Renal cortex interstitium (tissue), 15 donors: ENCODE measurements around the gene GAL3ST1. TPM values are rescaled to one million over a fixed set of nuclear protein-coding genes. Genes with fewer than 3 reads are reported as not detected.
"Not testable (repeated sequence)": the region's sequence is repeated elsewhere in the genome, so short reads cannot be mapped to it uniquely, and the experiment has no call there.

Experiments used
- DNase-seq, 11 donors: peaks; one replicate each; pipeline ENCODE4 v3.0.0-alpha.2; 2013; ENCODE audit warnings: low read depth in 9 of 11, low spot score in 4 of 11; ENCODE audit errors: extremely low read depth in 1 of 11
- long read RNA-seq, 16 experiments: transcript quantifications; one replicate each; lab custom pipeline, GENCODE V29; 2026
- polyA plus RNA-seq, 3 donors: library from polyadenylated mRNA; unstranded; fragments of 120-200 nt; gene quantifications; one replicate each; pipeline ENCODE4 v1.2.1, GENCODE V29; 2013; ENCODE audit not compliant: insufficient read length in 3 of 3

The GAL3ST1 gene
- polyA plus RNA-seq: 10 to 100 TPM; 21.8 to 33.0 (median 32.0) TPM
- long read RNA-seq, donor 1, transcript GAL3ST1-204 (3 exons, 1,712 nt): major isoform, 5 of 13 reads
- long read RNA-seq, donor 1, partial matches to known transcripts: 0 of 13 reads
- long read RNA-seq, donor 1, other reads (novel, unspliced or antisense): 0 of 13 reads
- long read RNA-seq, donor 2, transcript GAL3ST1-204 (3 exons, 1,712 nt): major isoform, 11 of 16 reads
- long read RNA-seq, donor 2, transcript GAL3ST1-201 (2 exons, 1,782 nt): minor isoform, 5 of 16 reads
- long read RNA-seq, donor 2, partial matches to known transcripts: 0 of 16 reads
- long read RNA-seq, donor 2, other reads (novel, unspliced or antisense): 0 of 16 reads
- long read RNA-seq, donor 3, transcript GAL3ST1-204 (3 exons, 1,712 nt): major isoform, 12 of 33 reads
- long read RNA-seq, donor 3, transcript GAL3ST1-201 (2 exons, 1,782 nt): minor isoform, 7 of 33 reads
- long read RNA-seq, donor 3, transcript GAL3ST1-205 (4 exons, 1,819 nt): minor isoform, 6 of 33 reads
- long read RNA-seq, donor 3, partial matches to known transcripts: 0 of 33 reads
- long read RNA-seq, donor 3, other reads (novel, unspliced or antisense): 0 of 33 reads
- long read RNA-seq, donor 4, transcript GAL3ST1-201 (2 exons, 1,782 nt): major isoform, 11 of 23 reads
- long read RNA-seq, donor 4, transcript GAL3ST1-204 (3 exons, 1,712 nt): minor isoform, 7 of 23 reads
- long read RNA-seq, donor 4, partial matches to known transcripts: 0 of 23 reads
- long read RNA-seq, donor 4, other reads (novel, unspliced or antisense): 0 of 23 reads
- long read RNA-seq, donor 5, transcript GAL3ST1-201 (2 exons, 1,782 nt): major isoform, 24 of 46 reads
- long read RNA-seq, donor 5, transcript GAL3ST1-204 (3 exons, 1,712 nt): minor isoform, 14 of 46 reads
- long read RNA-seq, donor 5, partial matches to known transcripts: 0 of 46 reads
- long read RNA-seq, donor 5, other reads (novel, unspliced or antisense): 0 of 46 reads
- long read RNA-seq, donor 6, partial matches to known transcripts: 0 of 14 reads
- long read RNA-seq, donor 6, other reads (novel, unspliced or antisense): 0 of 14 reads
- long read RNA-seq, donor 7, transcript GAL3ST1-204 (3 exons, 1,712 nt): major isoform, 6 of 18 reads
- long read RNA-seq, donor 7, transcript GAL3ST1-201 (2 exons, 1,782 nt): major isoform, 6 of 18 reads
- long read RNA-seq, donor 7, partial matches to known transcripts: 0 of 18 reads
- long read RNA-seq, donor 7, other reads (novel, unspliced or antisense): 0 of 18 reads
- long read RNA-seq, donor 8, transcript GAL3ST1-205 (4 exons, 1,819 nt): minor isoform, 9 of 41 reads
- long read RNA-seq, donor 8, transcript GAL3ST1-201 (2 exons, 1,782 nt): minor isoform, 9 of 41 reads
- long read RNA-seq, donor 8, transcript GAL3ST1-204 (3 exons, 1,712 nt): major isoform, 15 of 41 reads
- long read RNA-seq, donor 8, partial matches to known transcripts: 0 of 41 reads
- long read RNA-seq, donor 8, other reads (novel, unspliced or antisense): 0 of 41 reads
- long read RNA-seq, donor 9, transcript GAL3ST1-201 (2 exons, 1,782 nt): major isoform, 10 of 17 reads
- long read RNA-seq, donor 9, partial matches to known transcripts: 0 of 17 reads
- long read RNA-seq, donor 9, other reads (novel, unspliced or antisense): 0 of 17 reads
- long read RNA-seq, donor 10, transcript GAL3ST1-204 (3 exons, 1,712 nt): minor isoform, 6 of 18 reads
- long read RNA-seq, donor 10, transcript GAL3ST1-201 (2 exons, 1,782 nt): major isoform, 7 of 18 reads
- long read RNA-seq, donor 10, partial matches to known transcripts: 0 of 18 reads
- long read RNA-seq, donor 10, other reads (novel, unspliced or antisense): 0 of 18 reads
- long read RNA-seq, donor 11, transcript GAL3ST1-204 (3 exons, 1,712 nt): minor isoform, 6 of 18 reads
- long read RNA-seq, donor 11, transcript GAL3ST1-201 (2 exons, 1,782 nt): major isoform, 8 of 18 reads
- long read RNA-seq, donor 11, partial matches to known transcripts: 0 of 18 reads
- long read RNA-seq, donor 11, other reads (novel, unspliced or antisense): 0 of 18 reads
- long read RNA-seq, donor 12, partial matches to known transcripts: 9 of 15 reads
- long read RNA-seq, donor 12, other reads (novel, unspliced or antisense): 0 of 15 reads
- long read RNA-seq, donor 13, transcript GAL3ST1-204 (3 exons, 1,712 nt): minor isoform, 7 of 20 reads
- long read RNA-seq, donor 13, transcript GAL3ST1-201 (2 exons, 1,782 nt): major isoform, 8 of 20 reads
- long read RNA-seq, donor 13, partial matches to known transcripts: 0 of 20 reads
- long read RNA-seq, donor 13, other reads (novel, unspliced or antisense): 0 of 20 reads
- long read RNA-seq, donor 14, transcript GAL3ST1-204 (3 exons, 1,712 nt): major isoform, 6 of 17 reads
- long read RNA-seq, donor 14, partial matches to known transcripts: 0 of 17 reads
- long read RNA-seq, donor 14, other reads (novel, unspliced or antisense): 0 of 17 reads
- long read RNA-seq, donor 15, partial matches to known transcripts: 0 of 9 reads
- long read RNA-seq, donor 15, other reads (novel, unspliced or antisense): 0 of 9 reads
- long read RNA-seq, donor 16, transcript GAL3ST1-201 (2 exons, 1,782 nt): major isoform, 31 of 73 reads
- long read RNA-seq, donor 16, transcript GAL3ST1-204 (3 exons, 1,712 nt): minor isoform, 25 of 73 reads
- long read RNA-seq, donor 16, transcript GAL3ST1-205 (4 exons, 1,819 nt): minor isoform, 9 of 73 reads
- long read RNA-seq, donor 16, partial matches to known transcripts: 0 of 73 reads
- long read RNA-seq, donor 16, other reads (novel, unspliced or antisense): 0 of 73 reads

- no peak for DNase-seq
These were observed at the start of gene GAL3ST1 for GRCh38 chr22:30574095-30574981. Gene GAL3ST1, minus strand, starts transcription at chr22:30574665. Its CDS starts 17,273 bp downstream, at chr22:30557392.

- not testable (repeated sequence) for DNase-seq
These were observed 45.4 kb upstream of the GAL3ST1 start for GRCh38 chr22:30619909-30620308.

- no peak for DNase-seq
These were observed 43.4 kb upstream of the GAL3ST1 start for GRCh38 chr22:30617819-30618218.

- no peak for DNase-seq
These were observed 41.1 kb upstream of the GAL3ST1 start for GRCh38 chr22:30615543-30615954.

- DNase-seq: no peak
These were observed 40.4 kb upstream of the GAL3ST1 start for GRCh38 chr22:30614879-30615278.

- no peak for DNase-seq
These were observed 39.8 kb upstream of the GAL3ST1 start for GRCh38 chr22:30614268-30614667.

- DNase-seq: no peak
These were observed 38.3 kb upstream of the GAL3ST1 start for GRCh38 chr22:30612789-30613188.

GRCh38 chr22:30611197-30611596 is 36.7 kb upstream of the GAL3ST1 start:
- no peak for DNase-seq

GRCh38 chr22:30610299-30610698 is 35.8 kb upstream of the GAL3ST1 start:
- DNase-seq: no peak

- DNase-seq: no peak
These were observed 35.1 kb upstream of the GAL3ST1 start for GRCh38 chr22:30609260-30610185.

- no peak for DNase-seq
These were observed 33.5 kb upstream of the GAL3ST1 start for GRCh38 chr22:30607939-30608338.

GRCh38 chr22:30607300-30607930 is 33.0 kb upstream of the GAL3ST1 start:
- DNase-seq: no peak

- peak; percentile 53 to 82 (median 70) for DNase-seq
These were observed 32.2 kb upstream of the GAL3ST1 start, which contains the start of gene TCN2 for GRCh38 chr22:30606455-30607299. Gene TCN2, plus strand, starts transcription at chr22:30607174. Its CDS starts 158 bp downstream, at chr22:30607332.
